GM21825 (cell line): Measurements from ENCODE around the gene CHRM2.

Experiments
- ATAC-seq: cut with Tn5 transposase; IDR thresholded peaks from one replicate; pipeline ENCODE4 v1.9.1; 2021; ENCODE audit warnings: mild to moderate bottlenecking, moderate library complexity; ENCODE audit not compliant: unreplicated experiment

Gene CHRM2

GRCh38 chr7:136956232-136956631, 87.8 kb downstream of the CHRM2 start:
- no peak for ATAC-seq

- no peak for ATAC-seq
These were observed 88.2 kb downstream of the CHRM2 start for GRCh38 chr7:136956671-136957070.

DNA sequence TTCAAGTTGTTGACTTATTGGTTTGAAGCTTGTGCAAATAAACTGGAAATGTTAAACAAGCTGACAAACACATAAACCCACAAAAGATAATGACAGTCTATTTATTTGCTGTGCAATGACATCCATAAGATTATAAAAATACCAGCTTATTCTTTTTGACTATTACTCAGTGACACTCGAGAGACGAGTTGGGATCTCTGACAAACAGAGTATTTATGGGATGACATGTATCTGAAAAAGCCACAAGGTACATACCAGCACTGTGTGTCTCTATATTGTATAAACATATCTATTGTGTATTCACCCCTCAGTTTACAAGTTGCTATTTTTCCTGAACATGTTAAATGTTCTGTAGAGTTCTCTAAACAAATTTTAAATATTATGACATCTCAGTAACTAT, 88.9 kb downstream of the CHRM2 start:
- no peak for ATAC-seq

DNA sequence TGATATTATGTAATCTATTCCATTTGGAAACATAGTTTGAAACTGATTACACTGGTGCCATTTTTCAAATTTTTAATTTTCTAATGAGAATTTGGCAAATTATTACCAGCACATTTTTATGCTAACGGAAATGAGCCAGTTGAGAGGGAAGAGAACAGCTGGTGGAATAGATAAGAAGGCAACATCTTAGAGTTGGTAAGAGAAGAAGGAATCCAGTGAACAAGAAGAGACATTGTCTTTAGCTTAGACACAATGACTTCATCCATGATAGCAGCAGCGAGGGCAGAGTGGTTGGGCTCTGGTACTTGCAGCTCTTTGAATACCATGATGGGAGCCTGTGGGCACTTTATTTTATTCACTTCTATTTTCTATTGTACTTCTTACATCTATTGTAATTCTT, 89.6 kb downstream of the CHRM2 start:
- no peak for ATAC-seq

DNA sequence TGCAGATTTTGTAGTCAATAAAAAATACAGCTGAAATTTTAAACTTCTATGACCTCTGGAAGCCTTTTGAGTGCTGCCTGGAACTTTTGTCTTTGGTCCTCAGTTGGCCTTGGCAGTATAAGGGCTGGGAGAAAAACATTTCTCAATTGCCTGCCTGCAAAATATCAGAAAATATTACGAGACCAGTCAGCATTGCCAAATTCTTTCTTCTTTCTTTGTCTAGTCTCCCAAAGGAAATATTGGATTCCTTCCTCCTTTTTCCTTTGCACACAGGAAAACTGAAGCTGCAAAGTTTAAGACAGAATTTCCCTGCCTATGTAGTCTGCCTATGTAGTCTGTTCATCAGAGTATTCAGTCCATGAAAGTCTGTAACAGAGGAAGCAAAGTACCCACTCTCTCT, 95.9 kb downstream of the CHRM2 start:
- ATAC-seq, result no peak

DNA sequence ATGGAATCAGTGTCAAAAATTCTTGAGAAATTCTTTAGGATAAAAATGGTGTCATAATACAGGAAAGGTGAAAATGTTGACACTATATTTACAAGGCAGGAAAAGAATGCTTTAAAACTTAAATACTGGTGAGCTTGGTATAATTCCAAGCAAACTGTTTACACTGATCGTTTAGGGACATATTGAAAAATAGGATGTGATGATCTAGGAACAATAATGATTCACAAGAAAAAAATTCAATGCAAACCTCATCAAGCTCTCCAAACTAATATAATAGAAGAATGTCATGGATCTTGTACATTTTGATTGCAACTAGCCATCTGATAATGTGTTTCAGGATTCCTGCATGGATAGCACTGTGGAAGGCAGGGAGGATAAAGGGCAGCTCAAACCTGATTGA, 98.4 kb downstream of the CHRM2 start:
- ATAC-seq, result no peak

DNA sequence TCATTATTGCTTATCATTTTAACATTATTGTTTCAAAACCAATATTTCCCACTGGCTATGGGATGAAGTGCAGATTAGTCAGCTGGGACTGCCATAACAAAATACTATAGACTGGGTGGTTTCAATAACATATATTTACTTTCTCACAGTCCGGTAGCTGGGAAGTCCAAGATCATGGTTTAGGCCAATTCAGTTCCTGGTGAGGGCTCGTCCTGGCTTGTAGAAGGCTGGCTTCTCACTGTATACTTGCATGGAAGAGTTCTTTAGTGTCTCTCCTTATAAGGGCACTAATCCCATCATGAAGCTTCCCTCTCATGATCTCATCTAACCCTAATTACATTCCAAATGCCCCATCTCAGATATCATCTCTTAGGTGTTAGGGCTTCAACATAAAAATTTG, 101.3 kb downstream of the CHRM2 start:
- no peak for ATAC-seq

- no peak for ATAC-seq
These were observed 103.3 kb downstream of the CHRM2 start for GRCh38 chr7:136971776-136972175.

DNA sequence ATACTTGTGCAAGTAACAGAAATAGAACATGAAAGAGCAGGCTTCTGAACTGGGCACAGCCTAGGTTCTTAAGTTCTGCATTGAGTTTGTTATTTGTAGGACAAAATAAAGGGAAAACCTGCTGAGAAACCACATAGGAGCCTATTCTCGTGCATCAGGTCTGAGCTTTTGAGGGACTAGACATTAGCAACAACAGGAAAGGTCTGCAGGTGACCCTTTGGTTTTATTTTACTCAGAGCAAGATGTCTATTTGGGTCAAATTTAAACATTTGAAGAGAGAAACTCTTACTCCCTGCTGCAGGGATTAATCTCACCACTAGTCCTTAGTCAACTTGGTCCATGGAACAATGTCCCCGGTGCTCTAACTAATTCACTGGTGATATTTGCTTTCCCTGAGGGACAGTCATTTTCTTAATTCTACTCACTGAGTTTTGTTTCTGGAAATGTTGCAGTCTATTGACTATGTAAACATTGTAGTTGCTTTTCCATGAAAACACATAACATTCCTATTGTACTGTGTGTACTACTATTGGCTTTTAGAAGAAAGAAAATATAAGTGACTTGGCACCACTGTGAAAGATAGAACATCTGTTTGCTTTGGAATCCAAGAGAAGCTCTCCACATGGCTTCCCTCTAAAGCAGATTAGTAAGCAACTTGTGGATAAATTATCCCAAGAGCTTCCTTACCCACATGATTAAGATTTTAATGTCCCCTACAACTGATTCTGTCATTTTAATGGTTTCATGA, 108.2 kb downstream of the CHRM2 start:
- no peak for ATAC-seq

GRCh38 chr7:136993377-136993776, 124.9 kb downstream of the CHRM2 start:
- no peak for ATAC-seq

DNA sequence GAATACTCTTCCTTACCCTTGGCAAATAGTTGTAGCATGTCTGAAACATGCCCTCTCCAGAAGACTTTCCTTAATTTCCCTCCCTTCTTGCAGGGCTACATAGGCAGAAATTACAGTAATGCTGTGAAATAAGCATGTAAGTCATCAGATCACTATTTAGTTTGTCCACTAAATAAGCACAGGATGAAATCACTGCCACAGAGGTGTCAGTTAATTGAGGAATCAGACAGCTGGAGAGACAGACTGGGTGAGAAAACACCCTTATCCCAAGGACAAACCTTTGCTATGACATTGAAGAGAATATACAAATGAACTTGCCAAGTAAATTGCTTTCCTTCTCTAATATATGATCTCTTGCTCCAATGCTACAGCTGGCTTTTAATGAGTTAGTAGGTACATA, 129.3 kb downstream of the CHRM2 start:
- no peak for ATAC-seq

- ATAC-seq, result no peak
These were observed 130.0 kb downstream of the CHRM2 start for GRCh38 chr7:136998495-136998894.

DNA sequence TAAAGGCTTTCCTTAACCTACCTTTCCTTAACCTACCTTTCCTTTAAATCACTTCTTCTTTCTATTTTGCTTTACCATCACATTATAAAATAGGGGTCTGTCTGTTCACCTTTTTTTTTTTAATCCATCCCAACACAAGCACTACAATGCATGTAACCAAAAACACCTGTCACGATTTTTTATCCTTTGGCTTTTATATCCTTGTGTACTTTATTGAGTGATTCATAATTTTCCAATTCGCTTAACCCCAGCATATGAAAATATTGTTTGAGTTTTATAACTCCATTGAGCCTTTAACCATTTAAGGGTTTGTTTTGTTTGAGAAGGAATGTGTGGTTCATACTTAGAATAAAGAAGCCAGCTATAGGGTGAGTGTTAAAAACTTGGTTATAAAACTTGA, 132.2 kb downstream of the CHRM2 start:
- ATAC-seq, result no peak

DNA sequence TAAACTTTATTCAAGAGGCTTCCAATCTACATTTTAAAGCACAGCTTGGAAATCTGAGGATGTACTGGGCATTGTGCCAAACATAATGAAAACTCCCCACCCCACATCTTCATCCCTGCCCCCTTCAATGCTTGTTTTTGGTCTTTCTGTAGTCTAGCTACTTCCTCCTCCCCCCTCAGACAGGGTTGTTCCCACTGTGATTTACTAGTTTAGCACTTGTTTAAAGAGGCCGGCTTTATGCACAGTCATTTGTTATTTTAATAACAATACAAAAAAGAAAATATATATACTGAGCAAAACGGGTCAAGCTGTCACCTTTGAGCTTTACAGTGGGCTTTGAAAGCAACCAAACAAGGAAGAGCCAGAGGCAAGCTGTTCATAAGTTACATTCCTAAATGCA, 132.6 kb downstream of the CHRM2 start:
- ATAC-seq, result no peak

DNA sequence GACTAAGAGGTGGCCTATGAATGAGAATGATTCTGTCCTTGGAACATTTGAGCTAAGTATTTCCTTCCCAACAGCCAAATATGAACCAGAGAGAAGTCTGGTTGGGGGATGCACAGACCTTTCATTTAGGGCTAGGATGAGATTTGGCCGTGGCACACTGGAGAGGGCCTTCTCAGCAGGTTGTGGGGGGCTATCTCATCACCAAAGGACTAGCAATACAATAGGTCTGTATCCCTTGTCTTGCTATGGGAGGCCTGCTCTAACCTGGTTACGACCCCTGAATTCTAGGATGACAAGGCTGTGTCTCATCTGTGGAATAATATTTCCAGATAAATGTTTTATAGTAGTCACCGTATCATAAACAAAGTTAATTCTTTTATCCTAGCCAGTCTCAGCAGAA, 133.0 kb downstream of the CHRM2 start:
- no peak for ATAC-seq

DNA sequence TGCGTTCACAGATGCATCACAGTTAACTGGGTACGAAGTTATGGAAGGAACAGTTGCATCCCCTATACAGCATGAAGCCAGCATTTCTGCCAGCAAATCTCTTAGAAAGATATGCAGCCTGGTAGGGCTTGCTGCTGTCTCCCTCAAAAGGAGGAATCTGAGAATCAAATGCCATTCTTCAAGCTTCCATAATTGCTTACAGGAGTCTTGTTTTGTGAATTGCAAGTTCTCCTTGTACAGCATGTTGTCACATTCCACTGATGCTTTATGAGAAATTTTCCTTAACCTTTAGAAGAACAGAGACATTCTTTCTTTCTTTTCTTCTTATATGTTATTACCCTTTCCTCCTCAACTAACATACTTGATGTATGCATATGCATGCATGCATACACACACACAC, 134.6 kb downstream of the CHRM2 start:
- no peak for ATAC-seq

DNA sequence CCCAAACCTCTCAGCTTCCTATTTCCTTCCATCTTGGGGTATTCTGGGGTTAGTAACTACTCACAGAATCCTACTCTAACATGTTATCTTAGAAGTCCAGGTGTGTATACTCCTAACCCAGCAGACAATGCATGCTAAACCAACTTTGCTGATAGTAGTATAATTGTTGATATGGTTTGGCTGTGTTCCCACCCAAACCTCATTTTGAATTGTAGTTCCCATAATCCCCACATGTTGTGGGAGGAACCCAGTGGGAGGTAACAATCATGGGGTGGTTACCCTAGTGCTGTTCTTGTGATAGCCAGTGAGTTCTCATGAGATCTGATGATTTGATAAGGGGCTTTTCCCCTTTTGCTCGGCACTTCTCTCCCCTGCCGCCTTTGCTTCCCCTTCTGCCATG, 135.1 kb downstream of the CHRM2 start:
- no peak for ATAC-seq

- no peak for ATAC-seq
These were observed 137.4 kb downstream of the CHRM2 start for GRCh38 chr7:137005873-137006272.

DNA sequence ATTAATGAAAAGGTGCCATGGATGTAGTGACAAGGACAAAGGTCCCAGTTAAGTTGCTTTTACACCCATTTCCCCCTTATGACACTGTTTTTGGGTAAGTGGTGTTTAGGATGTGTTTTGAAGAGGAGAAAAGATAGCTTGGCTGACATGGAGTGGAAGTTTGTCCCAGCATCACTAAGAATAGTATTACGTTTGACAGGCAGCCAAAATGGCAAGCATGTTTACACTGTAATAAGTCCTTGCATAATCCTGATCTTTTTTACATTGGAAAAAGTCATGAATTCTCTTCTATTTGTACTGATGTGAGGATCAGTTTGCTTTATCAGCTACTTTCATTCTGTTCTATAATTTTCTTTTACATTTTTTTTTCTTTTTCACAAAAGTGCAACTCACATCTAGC, 137.8 kb downstream of the CHRM2 start:
- ATAC-seq, result no peak

DNA sequence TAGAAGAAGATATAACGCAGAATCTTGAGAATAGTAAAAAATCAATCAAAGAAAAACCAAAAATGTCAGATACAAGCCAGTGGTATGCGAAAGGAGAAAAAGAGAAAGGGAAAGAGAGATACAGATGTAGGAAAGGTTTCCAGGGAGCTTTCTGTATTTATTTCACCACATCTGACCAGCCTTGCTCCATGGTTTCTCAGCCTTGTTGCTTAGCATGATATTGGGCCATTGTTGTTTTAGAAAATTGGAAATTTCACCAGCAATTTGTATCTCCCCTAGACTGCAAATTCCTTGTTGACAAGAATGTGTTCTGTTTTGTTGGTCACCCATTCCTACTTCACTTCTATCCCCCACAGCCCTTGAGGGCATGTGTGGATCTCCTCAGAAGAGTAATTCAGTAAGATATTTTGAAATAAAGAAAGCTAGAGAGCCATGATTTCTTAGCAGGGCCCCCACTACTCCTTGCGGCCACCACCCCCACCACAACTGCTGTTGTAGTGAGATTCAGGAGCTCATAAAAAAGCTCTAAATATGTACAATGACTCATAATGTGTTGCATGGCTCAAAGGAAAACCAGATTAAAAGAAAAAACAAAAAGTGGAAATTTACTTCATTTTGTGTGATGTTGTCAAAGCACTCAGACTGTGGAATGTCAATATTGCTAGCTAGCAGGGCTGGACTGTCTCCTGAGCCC, 138.7 kb downstream of the CHRM2 start:
- no peak for ATAC-seq

GRCh38 chr7:137009404-137009803, 141.0 kb downstream of the CHRM2 start:
- ATAC-seq, result no peak

DNA sequence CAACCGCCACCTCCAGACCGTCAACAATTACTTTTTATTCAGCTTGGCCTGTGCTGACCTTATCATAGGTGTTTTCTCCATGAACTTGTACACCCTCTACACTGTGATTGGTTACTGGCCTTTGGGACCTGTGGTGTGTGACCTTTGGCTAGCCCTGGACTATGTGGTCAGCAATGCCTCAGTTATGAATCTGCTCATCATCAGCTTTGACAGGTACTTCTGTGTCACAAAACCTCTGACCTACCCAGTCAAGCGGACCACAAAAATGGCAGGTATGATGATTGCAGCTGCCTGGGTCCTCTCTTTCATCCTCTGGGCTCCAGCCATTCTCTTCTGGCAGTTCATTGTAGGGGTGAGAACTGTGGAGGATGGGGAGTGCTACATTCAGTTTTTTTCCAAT, 146.6 kb downstream of the CHRM2 start:
- no peak for ATAC-seq

DNA sequence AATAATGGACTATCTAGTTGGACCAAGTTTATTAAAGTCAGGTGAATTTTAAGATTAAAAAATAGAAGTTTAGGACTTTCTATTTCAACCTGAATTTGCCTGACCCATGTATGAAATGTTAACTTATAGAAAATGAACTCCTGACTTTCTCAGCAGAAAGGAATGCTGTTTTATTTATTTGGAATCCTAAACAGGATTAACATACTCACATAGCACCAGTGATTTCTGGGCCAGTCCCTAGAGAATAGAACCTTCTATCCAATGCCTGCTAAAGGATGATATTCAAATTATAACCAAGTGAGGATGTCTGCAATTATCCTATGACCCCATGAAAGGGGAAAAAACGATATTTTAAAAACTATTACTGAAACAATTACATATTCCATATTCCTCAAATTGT, 148.8 kb downstream of the CHRM2 start:
- no peak for ATAC-seq
